22Rv1 (cell line): Measurements from ENCODE around the gene SPNS3.

Source experiments
- H3K27ac ChIP-seq: fragments of 450-650 bp; 2 replicates; pipeline ENCODE4 v1.5.1; 2017
- ZFX ChIP-seq: fragments of 450-650 bp; IDR thresholded peaks from 2 replicates; pipeline ENCODE4 v1.6.1; 2017; ENCODE audit warnings: antibody characterized with exemption, borderline replicate concordance
- TF ChIP-seq, protein P1 (sequence below): fragments of 450-650 bp; IDR thresholded peaks from 2 replicates; pipeline ENCODE4 v1.5.1; 2017; ENCODE audit warnings: mild to moderate bottlenecking

SPNS3 gene

DNA sequence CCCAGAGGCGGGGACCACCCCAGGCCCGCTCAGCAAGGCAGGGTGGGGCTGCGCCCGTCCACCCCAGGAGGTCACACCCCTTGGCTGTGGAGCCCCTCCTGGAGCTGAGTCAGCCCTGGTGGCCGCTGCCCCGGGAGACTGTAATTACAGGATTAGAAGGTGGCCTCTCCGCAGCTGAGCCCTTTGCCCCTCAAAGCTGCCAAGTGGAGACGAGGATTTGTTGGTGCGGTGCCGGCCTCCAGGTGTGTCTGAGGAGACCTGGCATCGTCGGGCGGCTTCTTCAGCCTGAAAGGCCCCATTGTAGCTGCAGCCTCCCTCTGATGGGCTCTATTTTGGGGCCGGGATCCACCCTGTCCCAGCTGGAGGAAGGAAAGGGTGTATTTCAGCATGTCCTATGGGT lies 42.3 kb downstream of the SPNS3 start:
- no peak overlapping the region for H3K27ac ChIP-seq
- TF ChIP-seq, protein P1, sequence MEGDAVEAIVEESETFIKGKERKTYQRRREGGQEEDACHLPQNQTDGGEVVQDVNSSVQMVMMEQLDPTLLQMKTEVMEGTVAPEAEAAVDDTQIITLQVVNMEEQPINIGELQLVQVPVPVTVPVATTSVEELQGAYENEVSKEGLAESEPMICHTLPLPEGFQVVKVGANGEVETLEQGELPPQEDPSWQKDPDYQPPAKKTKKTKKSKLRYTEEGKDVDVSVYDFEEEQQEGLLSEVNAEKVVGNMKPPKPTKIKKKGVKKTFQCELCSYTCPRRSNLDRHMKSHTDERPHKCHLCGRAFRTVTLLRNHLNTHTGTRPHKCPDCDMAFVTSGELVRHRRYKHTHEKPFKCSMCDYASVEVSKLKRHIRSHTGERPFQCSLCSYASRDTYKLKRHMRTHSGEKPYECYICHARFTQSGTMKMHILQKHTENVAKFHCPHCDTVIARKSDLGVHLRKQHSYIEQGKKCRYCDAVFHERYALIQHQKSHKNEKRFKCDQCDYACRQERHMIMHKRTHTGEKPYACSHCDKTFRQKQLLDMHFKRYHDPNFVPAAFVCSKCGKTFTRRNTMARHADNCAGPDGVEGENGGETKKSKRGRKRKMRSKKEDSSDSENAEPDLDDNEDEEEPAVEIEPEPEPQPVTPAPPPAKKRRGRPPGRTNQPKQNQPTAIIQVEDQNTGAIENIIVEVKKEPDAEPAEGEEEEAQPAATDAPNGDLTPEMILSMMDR = no peak
- no peak for TF ChIP-seq ZFX

DNA sequence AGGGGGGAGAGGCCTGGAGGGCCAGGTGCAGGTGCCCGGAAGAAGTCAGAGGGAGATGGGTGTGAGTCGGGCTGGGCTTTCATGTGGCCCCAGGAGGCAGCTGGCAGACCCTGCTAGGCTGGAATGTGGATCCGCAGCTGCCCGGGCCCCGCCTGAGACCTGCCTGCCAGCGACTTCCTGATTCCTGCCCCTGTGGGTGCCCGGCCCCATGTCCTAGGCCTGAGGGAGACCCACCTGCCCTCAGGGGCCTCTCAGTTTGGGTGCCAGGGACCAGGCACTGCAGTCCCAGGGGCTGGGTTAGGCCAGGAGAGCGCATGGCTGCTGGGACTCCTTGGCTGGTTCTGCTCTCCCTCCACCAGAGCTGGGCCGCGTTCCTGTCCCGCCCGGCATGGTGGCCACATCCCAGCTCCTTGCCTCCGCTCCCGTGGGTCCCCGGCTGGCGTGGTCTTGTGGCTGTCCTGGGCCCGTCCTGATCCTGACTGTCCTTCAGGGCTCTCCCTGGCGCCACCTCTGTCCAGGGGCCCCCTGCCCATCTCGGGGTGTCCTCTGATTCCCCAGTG lies 42.9 kb downstream of the SPNS3 start:
- no peak overlapping the region for H3K27ac ChIP-seq

DNA sequence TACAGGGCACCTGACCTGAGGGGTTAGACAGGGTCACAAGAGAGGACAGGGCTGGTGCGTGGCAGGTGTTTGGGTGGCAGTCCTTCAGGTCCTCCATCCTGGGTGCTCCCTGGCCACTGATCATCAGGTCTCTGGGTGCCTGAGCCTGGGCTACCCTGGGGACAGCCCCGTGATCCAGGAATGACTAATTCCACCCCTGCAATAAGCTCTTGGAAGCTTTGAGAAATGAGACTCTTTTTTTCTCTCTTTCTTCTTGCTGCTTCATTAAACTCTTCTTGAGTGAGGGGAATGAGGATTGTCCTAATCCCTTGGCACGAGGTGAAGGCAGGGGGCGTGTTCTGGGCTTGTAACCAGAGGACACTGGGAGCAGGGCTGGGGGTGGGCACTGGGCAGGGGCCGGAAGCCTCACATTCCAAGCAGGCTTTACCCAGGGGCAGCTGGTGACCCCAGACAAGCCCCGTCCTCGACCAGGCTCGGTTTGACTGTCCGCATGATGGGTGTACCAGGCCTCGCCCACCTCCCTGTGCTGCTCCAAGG lies 43.6 kb downstream of the SPNS3 start:
- H3K27ac ChIP-seq = no peak overlapping the region
- TF ChIP-seq, protein P1 = no peak
- TF ChIP-seq ZFX = no peak

More for the DNA sequence above, 42.9 kb downstream of the SPNS3 start:
- no peak for TF ChIP-seq ZFX

DNA sequence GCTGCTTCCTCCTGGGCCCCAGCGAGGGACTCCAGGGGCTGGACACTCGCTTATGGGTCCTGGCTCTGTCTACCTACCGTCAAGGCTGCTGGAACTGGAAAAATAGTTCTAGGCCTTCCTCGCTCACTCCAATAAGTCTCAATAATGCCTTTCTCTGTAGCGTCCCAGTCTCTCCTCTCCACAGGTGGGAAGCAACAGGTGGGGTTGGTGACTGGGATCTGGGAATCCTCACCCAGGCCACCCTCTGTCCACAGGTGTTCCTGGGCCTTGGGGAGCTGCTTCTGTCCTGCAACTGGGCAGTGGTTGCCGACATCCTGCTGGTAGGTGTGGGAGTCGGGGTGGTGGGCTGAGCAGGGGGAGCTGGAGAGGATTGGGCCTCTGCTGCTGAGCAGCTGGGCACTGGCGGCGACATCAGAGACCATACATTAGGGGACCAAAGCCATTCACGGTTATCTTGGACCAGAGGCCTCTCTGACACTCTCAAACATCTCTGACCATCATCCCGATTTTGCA lies 44.6 kb downstream of the SPNS3 start:
- no peak for TF ChIP-seq ZFX
- TF ChIP-seq, protein P1 = no peak
- H3K27ac ChIP-seq = no peak overlapping the region

DNA sequence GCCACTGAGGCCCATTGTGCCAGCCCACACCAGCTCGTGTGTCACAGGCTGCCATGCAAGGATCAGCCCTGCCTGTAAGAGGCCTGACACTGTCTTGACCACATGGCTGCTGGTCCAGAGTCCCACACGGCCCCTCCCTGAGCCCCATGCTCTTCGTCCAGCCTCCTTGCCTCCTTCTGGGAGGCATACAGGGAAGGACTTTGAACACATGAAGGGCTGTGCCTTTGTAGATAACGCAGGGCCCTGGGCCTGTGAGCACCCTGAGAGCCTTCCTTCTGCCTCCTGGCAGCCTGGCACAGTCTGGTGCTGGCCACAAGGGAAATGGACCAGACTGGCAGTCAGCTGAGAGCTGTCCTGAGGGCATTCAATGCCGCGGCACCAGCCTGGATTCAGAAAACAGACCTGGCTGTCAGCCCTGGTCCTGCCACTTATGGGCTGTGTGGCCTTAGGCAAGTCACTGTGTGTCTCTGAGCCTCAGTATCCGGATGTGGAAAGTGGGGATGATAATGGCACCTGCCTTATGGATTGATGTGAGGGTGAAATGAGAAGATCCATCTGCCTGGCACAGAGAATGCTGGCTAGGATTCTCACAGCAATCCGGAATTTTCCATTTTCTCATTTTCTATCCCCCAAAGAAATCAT lies 45.7 kb downstream of the SPNS3 start:
- H3K27ac ChIP-seq = no peak overlapping the region
- no peak for TF ChIP-seq ZFX
- TF ChIP-seq, protein P1 = no peak

DNA sequence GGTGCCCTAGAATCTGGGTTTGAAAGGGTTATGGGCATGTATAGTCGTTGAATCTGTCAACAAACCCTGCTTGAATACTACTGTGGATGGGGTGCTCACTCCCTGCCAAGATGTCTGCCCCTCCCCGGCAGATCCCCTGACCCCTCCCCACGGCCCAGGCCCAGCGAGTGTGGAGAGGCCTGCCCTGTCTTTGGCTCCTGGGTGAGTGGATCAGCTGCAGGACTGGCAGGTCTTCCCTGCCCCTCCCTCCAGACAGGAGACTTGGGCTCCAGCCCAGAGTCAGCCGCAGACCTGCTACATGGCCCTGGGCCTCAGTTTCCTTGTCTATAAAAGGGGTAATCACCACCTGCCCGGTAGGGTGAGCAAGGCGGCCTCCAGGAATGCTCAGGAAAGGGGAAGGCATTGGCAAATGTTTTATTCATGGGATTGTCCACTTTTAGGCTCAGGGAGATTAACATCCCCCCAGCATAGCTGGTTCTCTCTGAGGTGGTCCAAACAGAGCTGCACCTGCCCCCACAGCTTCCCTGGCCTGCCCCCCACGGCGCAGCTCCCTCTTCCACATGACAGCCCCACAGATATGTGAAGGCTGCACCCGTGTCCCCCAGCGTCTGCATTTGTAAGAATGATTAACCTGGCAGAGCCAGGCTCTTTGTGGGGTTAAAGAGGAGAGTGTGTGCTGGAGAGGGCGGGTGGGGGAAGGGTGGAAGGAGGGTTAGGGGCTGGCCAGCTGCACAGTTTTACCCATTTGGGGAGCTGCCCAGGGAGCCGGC lies 46.4 kb downstream of the SPNS3 start:
- TF ChIP-seq ZFX = no peak
- TF ChIP-seq, protein P1 = no peak
- no peak overlapping the region for H3K27ac ChIP-seq

DNA sequence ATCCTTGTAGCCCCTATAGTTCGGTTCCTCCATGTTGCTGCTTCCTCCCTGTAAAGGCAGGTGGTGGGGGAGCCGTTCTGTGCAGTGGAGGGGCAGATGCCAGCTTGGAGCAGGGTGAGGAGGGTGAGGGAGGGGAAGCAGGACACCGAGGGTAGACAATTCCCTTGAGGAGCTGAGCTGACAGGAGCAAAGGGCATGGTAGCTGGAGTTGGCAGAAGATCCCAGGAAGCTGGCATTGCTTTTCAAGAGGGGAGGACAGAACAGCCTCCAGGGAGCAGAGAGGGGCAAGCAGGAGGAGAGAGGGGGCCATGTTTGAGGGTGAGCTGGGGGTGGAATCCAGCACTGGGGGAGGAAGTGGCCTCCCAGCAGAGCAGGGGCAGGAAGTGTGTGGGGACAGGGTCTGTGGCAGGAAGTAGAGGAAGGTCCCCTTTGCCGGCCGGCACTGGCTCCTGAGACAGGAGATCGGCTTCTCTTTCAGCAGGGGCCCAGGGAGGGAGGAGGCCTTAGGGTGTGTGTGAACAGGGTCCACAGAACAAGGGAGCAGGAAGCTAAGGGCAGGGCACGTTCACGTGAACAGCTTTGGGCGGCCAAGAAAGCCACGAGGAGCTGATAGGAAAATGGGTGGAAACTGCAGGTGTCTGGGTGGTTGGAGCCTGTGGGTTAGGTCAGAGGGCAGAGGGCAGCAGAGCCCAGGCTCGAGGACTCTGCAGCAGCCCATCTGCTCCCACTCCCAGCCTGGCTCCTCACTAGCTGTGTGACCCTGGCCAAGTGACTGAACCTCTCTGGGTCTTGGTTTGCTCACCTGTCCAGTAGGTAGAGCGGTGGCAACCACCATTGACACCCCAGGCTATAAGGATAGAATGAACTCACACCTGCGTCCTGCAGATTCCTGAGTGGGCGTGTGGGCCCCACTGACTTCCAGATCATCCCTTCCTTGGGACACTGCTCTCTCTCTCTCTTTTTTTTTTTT lies 47.5 kb downstream of the SPNS3 start:
- no peak for TF ChIP-seq ZFX
- TF ChIP-seq, protein P1 = no peak
- H3K27ac ChIP-seq = no peak overlapping the region
